Activated CD4-positive, alpha-beta T cell treated with anti-CD3 and anti-CD28 coated beads, Interleukin-2, amount 50 U/mL, for 16 hours (primary cell): Measurements from ENCODE around the gene RTKN.
"Not testable (repeated sequence)": the region's sequence is repeated elsewhere in the genome, so short reads cannot be mapped to it uniquely, and the experiment has no call there.

ENCODE experiments used
- DNase-seq: peaks from one replicate; pipeline ENCODE4 v3.0.0-alpha.2; 2020

RTKN gene

GRCh38 chr2:74436848-74437695 is 4.7 kb downstream of the RTKN start:
- DNase-seq: no peak

GRCh38 chr2:74436111-74436805 is 5.5 kb downstream of the RTKN start:
- no peak for DNase-seq

DNA sequence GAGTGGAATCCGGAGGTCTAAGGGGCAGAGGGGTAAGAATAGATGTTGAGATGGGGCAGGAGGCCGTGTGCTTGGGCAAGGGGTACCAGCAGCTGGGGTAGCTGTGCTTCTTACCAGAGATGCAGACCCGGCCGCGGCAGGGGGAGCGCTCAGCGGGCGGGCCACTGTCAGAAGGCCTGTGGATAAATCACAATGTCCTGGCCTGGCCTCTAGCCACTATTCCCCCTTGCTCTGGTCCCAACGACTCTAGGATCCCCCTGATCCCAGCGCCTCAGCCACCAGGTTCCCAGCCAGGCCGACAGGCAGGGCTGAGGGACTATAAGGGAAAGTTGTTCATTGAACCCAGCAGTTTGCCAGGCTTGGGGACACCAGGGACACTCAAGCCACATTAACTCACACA is 11.2 kb downstream of the RTKN start:
- no peak for DNase-seq

- DNase-seq: no peak
Observed at GRCh38 chr2:74429487-74430451, 12.0 kb downstream of the RTKN start.

DNA sequence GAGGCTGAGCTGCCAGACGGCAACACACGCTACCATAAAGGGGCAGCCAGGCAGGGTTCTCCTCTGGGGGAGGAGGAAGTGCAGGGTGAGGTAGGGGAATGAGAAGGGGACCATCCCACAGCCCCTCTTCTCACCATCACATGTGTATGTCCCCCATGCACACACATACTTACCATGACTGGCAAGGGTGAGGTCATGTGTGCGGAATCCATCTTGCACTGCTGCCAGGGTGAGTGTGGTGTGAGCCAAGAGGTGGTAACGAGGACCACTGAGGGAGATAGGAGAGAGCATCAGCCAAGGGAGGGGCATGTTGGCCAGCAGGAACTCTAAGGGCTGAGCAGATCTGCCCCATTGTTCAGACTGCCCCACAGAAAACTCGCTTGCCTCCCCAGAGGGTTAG is 13.1 kb downstream of the RTKN start:
- DNase-seq: no peak

- no peak for DNase-seq
Observed at GRCh38 chr2:74427551-74427950, 14.2 kb downstream of the RTKN start.

GRCh38 chr2:74426181-74426758 is 15.5 kb downstream of the RTKN start:
- no peak for DNase-seq

- no peak for DNase-seq
Observed at GRCh38 chr2:74425523-74425922, 16.2 kb downstream of the RTKN start.

- DNase-seq: no peak
Observed at GRCh38 chr2:74424995-74425406, 16.7 kb downstream of the RTKN start.

GRCh38 chr2:74424139-74424992 is 17.4 kb downstream of the RTKN start:
- no peak for DNase-seq

- DNase-seq: no peak
Observed at GRCh38 chr2:74423231-74424095, 18.3 kb downstream of the RTKN start.

- peak; percentile 95 for DNase-seq
Observed at GRCh38 chr2:74421221-74421870, 20.4 kb downstream of the RTKN start, which contains the start of the genes C2orf81 and WDR54. TSS of gene C2orf81 (minus strand) at chr2:74421619. CDS start at chr2:74421560, 59 bp downstream. TSS of gene WDR54 (plus strand) at chr2:74421730. CDS start at chr2:74422154, 424 bp downstream.

DNA sequence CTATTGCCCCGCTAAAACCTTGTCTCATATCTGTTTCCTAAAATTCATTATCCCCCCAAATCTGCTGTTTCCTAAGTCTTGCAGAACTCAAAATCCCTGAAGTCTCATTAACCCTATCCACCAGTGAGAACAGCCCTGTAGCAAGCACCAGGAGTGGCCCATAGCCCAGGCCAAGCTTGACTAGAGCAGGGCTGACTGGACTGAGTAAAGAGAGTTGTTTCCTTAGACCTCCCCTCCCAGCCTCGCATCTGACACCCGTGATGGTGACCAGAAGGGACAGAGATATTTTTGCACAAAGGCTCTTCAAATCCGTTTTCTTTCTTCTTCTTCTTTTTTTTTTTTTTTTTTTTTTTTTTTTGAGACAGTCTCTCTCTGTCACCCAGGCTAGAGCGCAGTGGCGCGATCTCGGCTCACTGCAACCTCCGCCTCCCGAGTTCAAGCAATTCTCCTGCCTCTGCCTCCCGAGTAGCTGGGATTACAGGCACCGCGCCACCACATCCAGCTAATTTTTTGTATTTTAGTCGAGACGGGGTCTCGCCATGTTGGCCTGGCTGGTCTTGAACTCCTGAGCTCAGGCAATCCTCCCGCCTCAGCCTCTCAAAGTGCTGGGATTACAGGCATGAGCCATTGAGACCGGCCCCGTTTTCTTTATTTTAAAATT is 21.2 kb downstream of the RTKN start:
- not testable (repeated sequence) for DNase-seq

DNA sequence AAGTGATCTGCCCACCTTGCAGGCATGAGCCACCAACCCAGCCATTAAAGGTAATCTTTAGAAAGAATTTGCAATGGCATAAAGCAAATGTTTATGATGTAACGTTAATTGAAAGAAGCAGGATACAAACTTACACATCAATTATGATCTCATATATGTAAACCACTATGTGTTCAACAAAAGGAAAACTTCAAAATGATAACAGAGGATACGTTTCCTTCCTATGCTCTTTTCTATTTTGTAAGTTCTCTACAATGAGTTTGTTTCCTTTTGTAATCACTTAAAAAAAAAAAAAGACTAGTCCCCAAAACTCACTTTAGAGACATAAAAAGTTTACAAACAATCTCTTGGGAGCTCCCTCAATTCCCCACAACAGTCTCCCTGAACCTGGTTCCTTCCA is 21.7 kb downstream of the RTKN start:
- no peak for DNase-seq

- no peak for DNase-seq
Observed at GRCh38 chr2:74419345-74419744, 22.4 kb downstream of the RTKN start.

GRCh38 chr2:74418312-74418711 is 23.4 kb downstream of the RTKN start:
- DNase-seq: no peak

GRCh38 chr2:74417763-74418162 is 24.0 kb downstream of the RTKN start:
- DNase-seq: no peak

- no peak for DNase-seq
Observed at GRCh38 chr2:74417197-74417596, 24.5 kb downstream of the RTKN start.

DNA sequence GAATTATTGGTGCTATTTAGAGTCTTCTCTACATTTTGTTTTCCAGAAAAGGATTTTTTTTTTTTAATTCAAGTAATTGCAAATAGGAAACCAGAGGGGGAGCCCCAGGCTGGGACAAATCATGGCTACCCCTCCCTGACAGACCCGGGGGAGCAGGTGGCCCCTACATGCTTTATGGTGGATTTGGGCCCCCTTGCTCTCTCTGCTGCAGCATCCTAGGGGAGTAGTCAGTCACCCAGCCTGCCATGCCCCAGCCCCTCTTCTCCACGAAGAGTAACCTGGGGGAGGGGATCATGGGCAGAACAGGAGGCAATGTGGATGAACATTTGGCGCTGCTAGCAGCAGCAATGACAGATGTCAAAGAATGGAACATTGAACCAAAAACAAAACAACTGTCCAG is 25.0 kb downstream of the RTKN start:
- no peak for DNase-seq
